CD4-positive, alpha-beta T cell (primary cell): ENCODE data around the gene CAMTA1. TPM values are rescaled to one million over a fixed set of nuclear protein-coding genes. Genes with fewer than 3 reads are reported as not detected.

Source experiments
- ATAC-seq: fragments of 200-7000 bp; cut with Tn5 transposase; one replicate; pipeline ENCODE4 v1.10.0; 2022; ENCODE audit warnings: mild to moderate bottlenecking; ENCODE audit not compliant: poor library complexity
- CTCF ChIA-PET: fragments of 350-600 bp; sonication (Branson Sonifier 250); formaldehyde crosslinking; loops from one replicate; lab custom pipeline; 2021; ENCODE audit warnings: antibody characterized with exemption, inconsistent platforms; lab: Charles Lee
- POLR2A ChIA-PET: fragments of 350-600 bp; sonication (Branson Sonifier 250); formaldehyde crosslinking; loops from one replicate; lab custom pipeline; 2021; ENCODE audit warnings: antibody characterized with exemption, inconsistent platforms; lab: Charles Lee
- DNase-seq, 14 experiments: peaks; one replicate each; pipeline ENCODE4 v3.0.0-alpha.2; 2013 to 2020; ENCODE audit warnings: mixed read lengths in 2 of 14
- H3K27ac ChIP-seq, 2 donors: one replicate each; pipeline versions ENCODE4 v1.5.1 to v1.7.0; 2013; ENCODE audit warnings: low read length in 2 of 2, low read depth in 1 of 2, mild to moderate bottlenecking in 1 of 2
- H3K27me3 ChIP-seq, 2 experiments: 1 replicate in 1 of 2; 2 replicates in 1 of 2; pipeline versions ENCODE4 v1.6.1 to v1.7.0; 2013; ENCODE audit warnings: low read length in 2 of 2, control low read depth in 1 of 2, mild to moderate bottlenecking in 1 of 2, moderate library complexity in 1 of 2; ENCODE audit not compliant: insufficient read depth in 2 of 2, control insufficient read depth in 1 of 2
- H3K36me3 ChIP-seq: one replicate; pipeline ENCODE4 v1.6.1; 2013; ENCODE audit warnings: low read length, control low read depth; ENCODE audit not compliant: insufficient read depth
- H3K4me1 ChIP-seq: one replicate; pipeline ENCODE4 v1.6.1; 2013; ENCODE audit warnings: low read length, control low read depth; ENCODE audit not compliant: insufficient read depth
- H3K4me3 ChIP-seq: one replicate; pipeline ENCODE4 v1.5.1; 2013; ENCODE audit warnings: mild to moderate bottlenecking, low read length, moderate library complexity
- H3K9me3 ChIP-seq, 2 experiments: 1 replicate in 1 of 2; 2 replicates in 1 of 2; pipeline versions ENCODE4 v1.6.1 to v1.7.0; 2013; ENCODE audit warnings: low read length in 2 of 2, mild to moderate bottlenecking in 2 of 2, control low read depth in 1 of 2, moderate library complexity in 1 of 2; ENCODE audit not compliant: control insufficient read depth in 1 of 2, insufficient read depth in 1 of 2
- H3K27ac Mint-ChIP-seq: one replicate; pipeline ENCODE4 v1.8.0; 2020; ENCODE audit warnings: mixed read lengths
- H3K27me3 Mint-ChIP-seq: one replicate; pipeline ENCODE4 v1.8.0; 2021; ENCODE audit warnings: mixed read lengths
- H3K36me3 Mint-ChIP-seq: one replicate; pipeline ENCODE4 v1.8.0; 2021; ENCODE audit warnings: low read depth, mixed read lengths
- H3K4me1 Mint-ChIP-seq: one replicate; pipeline ENCODE4 v1.8.0; 2021; ENCODE audit warnings: low read depth, mixed read lengths
- H3K4me3 Mint-ChIP-seq: one replicate; pipeline ENCODE4 v1.8.0; 2020; ENCODE audit warnings: mild to moderate bottlenecking, mixed read lengths
- H3K9me3 Mint-ChIP-seq: one replicate; pipeline ENCODE4 v1.8.0; 2020; ENCODE audit warnings: mixed read lengths
- intact Hi-C, 2 experiments: fragments of 100-400 bp; cut with DNase I in 1 of 2; cut with micrococcal nuclease in 1 of 2; formaldehyde crosslinking; loops; one replicate each; pipeline versions ENCODE4 v1.15.1 to v1.9.0; 2023 to 2025; cut with DNase I, micrococcal nuclease
- total RNA-seq, 174 experiments: library from RNA in 2 of 174; stranded (reverse) in 2 of 174; gene quantifications; one replicate each; pipeline ENCODE4 v1.2.3 and lab custom pipeline; 2021 to 2026
- TF ChIP-seq, protein P1 (sequence below): fragments of 200-600 bp; IDR thresholded peaks from one replicate; pipeline ENCODE4 v1.8.0; 2022; ENCODE audit warnings: antibody characterized with exemption, mild to moderate bottlenecking

Gene CAMTA1
- total RNA-seq, 2 experiments from 2014 or later: 38.6 to 39.3 TPM

GRCh38 chr1:7755448-7755847 is 970.2 kb downstream of the CAMTA1 start:
- ATAC-seq: no peak
- Mint-ChIP-seq H3K36me3 (no peaks in the 10 kb centered on the region), H3K27ac (no peak overlapping the region), H3K4me1 (peaks cover 27% of the 10 kb centered on the region), H3K4me3 (no peak overlapping the region), H3K27me3 (peaks cover 12% of the 10 kb centered on the region), H3K9me3 (no peaks in the 10 kb centered on the region)
- Histone ChIP-seq H3K36me3 (no peaks in the 10 kb centered on the region), H3K9me3 (no peaks in the 10 kb centered on the region), H3K4me3 (no peak overlapping the region), H3K4me1 (peaks cover 15% of the 10 kb centered on the region), H3K27me3 (no peaks in the 10 kb centered on the region), H3K27ac (no peak overlapping the region)
- POLR2A ChIA-PET: no interaction called here
- TF ChIP-seq, protein P1, sequence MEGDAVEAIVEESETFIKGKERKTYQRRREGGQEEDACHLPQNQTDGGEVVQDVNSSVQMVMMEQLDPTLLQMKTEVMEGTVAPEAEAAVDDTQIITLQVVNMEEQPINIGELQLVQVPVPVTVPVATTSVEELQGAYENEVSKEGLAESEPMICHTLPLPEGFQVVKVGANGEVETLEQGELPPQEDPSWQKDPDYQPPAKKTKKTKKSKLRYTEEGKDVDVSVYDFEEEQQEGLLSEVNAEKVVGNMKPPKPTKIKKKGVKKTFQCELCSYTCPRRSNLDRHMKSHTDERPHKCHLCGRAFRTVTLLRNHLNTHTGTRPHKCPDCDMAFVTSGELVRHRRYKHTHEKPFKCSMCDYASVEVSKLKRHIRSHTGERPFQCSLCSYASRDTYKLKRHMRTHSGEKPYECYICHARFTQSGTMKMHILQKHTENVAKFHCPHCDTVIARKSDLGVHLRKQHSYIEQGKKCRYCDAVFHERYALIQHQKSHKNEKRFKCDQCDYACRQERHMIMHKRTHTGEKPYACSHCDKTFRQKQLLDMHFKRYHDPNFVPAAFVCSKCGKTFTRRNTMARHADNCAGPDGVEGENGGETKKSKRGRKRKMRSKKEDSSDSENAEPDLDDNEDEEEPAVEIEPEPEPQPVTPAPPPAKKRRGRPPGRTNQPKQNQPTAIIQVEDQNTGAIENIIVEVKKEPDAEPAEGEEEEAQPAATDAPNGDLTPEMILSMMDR: no peak
- DNase-seq: no peak
- CTCF ChIA-PET: interaction anchor here (0.7 to 1.1 kb wide), 3 partner anchors 88 to 180 kb away, joined by 3 to 5 read pairs (median 4); no protein-coding TSS in a partner anchor
- intact Hi-C loops: no loop called here

- no peaks in the 10 kb centered on the region for H3K36me3 ChIP-seq
- no peaks in the 10 kb centered on the region for H3K9me3 Mint-ChIP-seq
- no peaks in the 10 kb centered on the region for H3K4me1 ChIP-seq
- H3K4me1 Mint-ChIP-seq: no peaks in the 10 kb centered on the region
- no peak overlapping the region for H3K27ac ChIP-seq
- DNase-seq (no peak), ATAC-seq (no peak)
- no peaks in the 10 kb centered on the region for H3K27me3 ChIP-seq
- ChIA-PET CTCF (no interaction called here), POLR2A (interaction anchor here (1.3 kb wide), 1 partner anchor 8 kb away, joined by 3 read pairs; no protein-coding TSS in a partner anchor)
- intact Hi-C loops: no loop called here
- H3K27ac Mint-ChIP-seq: no peak overlapping the region
- H3K4me3 Mint-ChIP-seq: no peak overlapping the region
- TF ChIP-seq, protein P1: no peak
- H3K36me3 Mint-ChIP-seq: no peaks in the 10 kb centered on the region
- H3K9me3 ChIP-seq: no peaks in the 10 kb centered on the region
- H3K27me3 Mint-ChIP-seq: peaks cover 8% of the 10 kb centered on the region
- H3K4me3 ChIP-seq: no peak overlapping the region
These were observed 975.0 kb downstream of the CAMTA1 start for GRCh38 chr1:7760245-7760644.

DNA sequence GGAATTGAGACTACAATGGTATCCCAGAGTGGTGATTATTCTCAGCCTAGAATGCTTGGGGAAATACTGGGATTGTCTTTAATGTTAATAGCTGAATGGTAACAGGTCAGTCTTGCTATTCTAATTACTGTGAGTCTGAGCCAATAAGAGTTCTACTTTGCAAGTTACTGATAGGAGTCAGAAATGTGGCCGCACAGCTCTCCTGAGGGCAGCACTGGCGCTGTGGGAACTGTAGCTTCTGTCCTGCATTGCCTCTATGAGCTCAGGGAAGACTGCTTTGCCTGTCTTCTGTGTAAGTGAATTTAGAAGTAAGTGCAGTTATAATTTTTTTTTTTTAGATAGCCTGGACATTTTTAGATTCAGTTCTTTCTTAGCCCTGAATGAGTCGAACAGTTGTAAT is 975.8 kb downstream of the CAMTA1 start:
- intact Hi-C loops: no loop called here
- H3K27ac ChIP-seq: no peak overlapping the region
- H3K27me3 Mint-ChIP-seq: peaks cover 5% of the 10 kb centered on the region
- H3K36me3 Mint-ChIP-seq: no peaks in the 10 kb centered on the region
- no peaks in the 10 kb centered on the region for H3K4me1 ChIP-seq
- H3K9me3 Mint-ChIP-seq: no peaks in the 10 kb centered on the region
- DNase-seq (no peak), ATAC-seq (no peak)
- no peak overlapping the region for H3K4me3 ChIP-seq
- TF ChIP-seq, protein P1: no peak
- H3K9me3 ChIP-seq: no peaks in the 10 kb centered on the region
- no peaks in the 10 kb centered on the region for H3K27me3 ChIP-seq
- H3K4me1 Mint-ChIP-seq: no peaks in the 10 kb centered on the region
- H3K27ac Mint-ChIP-seq: no peak overlapping the region
- H3K4me3 Mint-ChIP-seq: no peak overlapping the region
- no peaks in the 10 kb centered on the region for H3K36me3 ChIP-seq
- ChIA-PET CTCF (no interaction called here), POLR2A (interaction anchor here (1.3 kb wide), 1 partner anchor 9 kb away, joined by 3 read pairs; no protein-coding TSS in a partner anchor)
